GM13976 (cell line): ENCODE data around the gene TAS1R2.

Experiments
- DNase-seq: peaks from one replicate; pipeline ENCODE4 v3.0.0; 2012; ENCODE audit warnings: low spot score
- in situ Hi-C: fragments of 300-500 bp; cut with MboI; formaldehyde crosslinking; loops from one replicate; pipeline ENCODE4 v1.12.0; 2022; ENCODE audit warnings: low sequenced_read_pairs, mixed read lengths, inconsistent platforms; ENCODE audit not compliant: unreplicated experiment
- TF ChIP-seq, protein P1 (sequence below): IDR thresholded peaks from 2 replicates; pipeline ENCODE4 v1.5.1; 2012; ENCODE audit warnings: borderline replicate concordance, mild to moderate bottlenecking; ENCODE audit not compliant: insufficient read depth; ENCODE audit errors: extremely low read depth, missing control alignments, control extremely low read depth

The TAS1R2 gene

DNA sequence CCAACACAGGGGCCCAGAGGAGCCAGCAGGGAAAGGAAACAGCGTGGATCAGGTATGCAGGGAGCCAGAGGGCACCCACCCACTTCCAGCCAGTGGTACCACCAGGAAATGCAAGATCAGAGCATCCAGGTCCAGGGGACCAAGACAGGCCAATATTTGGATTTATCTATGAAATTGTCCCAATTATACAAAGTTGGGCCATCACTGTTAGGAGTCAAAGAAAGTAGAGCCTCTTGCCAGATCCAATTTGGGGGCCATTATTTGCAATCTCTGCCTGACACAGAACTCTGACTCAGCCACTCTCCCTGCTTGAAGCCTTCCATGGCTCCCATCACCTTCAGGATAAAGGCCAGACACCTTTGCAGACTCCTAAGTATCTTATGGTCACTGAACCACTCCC is 21.1 kb upstream of the TAS1R2 start:
- in situ Hi-C loops: no loop called here
- no peak for DNase-seq
- TF ChIP-seq, protein P1, sequence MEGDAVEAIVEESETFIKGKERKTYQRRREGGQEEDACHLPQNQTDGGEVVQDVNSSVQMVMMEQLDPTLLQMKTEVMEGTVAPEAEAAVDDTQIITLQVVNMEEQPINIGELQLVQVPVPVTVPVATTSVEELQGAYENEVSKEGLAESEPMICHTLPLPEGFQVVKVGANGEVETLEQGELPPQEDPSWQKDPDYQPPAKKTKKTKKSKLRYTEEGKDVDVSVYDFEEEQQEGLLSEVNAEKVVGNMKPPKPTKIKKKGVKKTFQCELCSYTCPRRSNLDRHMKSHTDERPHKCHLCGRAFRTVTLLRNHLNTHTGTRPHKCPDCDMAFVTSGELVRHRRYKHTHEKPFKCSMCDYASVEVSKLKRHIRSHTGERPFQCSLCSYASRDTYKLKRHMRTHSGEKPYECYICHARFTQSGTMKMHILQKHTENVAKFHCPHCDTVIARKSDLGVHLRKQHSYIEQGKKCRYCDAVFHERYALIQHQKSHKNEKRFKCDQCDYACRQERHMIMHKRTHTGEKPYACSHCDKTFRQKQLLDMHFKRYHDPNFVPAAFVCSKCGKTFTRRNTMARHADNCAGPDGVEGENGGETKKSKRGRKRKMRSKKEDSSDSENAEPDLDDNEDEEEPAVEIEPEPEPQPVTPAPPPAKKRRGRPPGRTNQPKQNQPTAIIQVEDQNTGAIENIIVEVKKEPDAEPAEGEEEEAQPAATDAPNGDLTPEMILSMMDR: no peak

- in situ Hi-C loops: no loop called here
- DNase-seq: no peak
- TF ChIP-seq, protein P1: no peak
Observed at GRCh38 chr1:18879791-18880309, 20.4 kb upstream of the TAS1R2 start.

- in situ Hi-C loops: no loop called here
- TF ChIP-seq, protein P1: no peak
- no peak for DNase-seq
Observed at GRCh38 chr1:18879215-18879790, 19.8 kb upstream of the TAS1R2 start.

DNA sequence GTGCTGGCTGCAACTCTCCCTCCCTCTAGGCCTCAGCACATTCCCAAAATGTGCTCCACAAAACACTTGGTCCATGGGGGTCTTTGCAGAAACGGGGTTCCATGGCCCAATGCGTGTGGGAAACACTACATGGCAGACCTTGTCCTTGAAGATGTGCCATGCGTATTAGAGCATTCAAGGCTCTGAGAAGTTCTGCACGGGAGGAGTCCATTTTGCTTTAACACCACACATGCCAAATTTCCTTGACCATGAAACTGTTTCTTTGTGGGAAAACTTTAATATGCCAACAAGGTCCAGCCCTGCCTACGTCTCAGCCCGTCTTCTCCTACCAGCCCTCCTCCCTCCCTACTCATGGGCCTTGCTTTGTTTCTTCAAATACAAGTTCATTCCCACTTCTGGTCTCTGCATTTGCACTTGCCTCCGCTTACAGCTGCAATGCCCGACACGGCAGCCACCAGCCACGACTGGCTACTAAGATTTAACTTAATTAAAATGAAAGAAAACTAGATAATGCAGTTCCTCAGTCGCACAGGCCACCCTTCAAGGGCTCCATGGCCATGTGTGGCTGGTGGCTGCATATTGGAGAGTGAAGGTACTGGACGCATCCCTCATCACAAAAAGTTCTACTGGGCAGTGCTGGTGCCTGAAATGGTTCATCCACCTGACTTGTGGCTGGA is 19.2 kb upstream of the TAS1R2 start:
- TF ChIP-seq, protein P1: no peak
- in situ Hi-C loops: no loop called here
- DNase-seq: no peak

DNA sequence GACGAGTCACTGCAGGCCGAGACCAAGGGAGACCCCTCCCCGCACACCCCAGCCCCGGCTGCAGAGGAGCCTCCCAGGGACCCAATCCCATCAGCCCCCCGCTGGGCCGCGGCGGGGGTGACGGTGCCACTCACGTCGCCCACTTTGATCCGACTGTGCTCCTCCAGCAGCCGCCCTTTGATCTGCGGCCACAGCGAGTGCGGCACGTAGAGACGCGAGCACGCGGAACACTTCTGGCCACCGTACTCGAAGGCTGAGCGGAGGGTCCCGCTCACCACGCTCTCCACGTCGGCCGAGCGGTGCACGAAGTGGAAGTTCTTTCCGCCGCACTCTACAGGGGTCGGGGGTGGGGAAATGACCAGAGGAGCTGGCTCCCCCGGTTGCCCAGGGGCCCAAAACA is 17.8 kb upstream of the TAS1R2 start:
- no peak for DNase-seq
- TF ChIP-seq, protein P1: no peak
- in situ Hi-C loops: no loop called here

DNA sequence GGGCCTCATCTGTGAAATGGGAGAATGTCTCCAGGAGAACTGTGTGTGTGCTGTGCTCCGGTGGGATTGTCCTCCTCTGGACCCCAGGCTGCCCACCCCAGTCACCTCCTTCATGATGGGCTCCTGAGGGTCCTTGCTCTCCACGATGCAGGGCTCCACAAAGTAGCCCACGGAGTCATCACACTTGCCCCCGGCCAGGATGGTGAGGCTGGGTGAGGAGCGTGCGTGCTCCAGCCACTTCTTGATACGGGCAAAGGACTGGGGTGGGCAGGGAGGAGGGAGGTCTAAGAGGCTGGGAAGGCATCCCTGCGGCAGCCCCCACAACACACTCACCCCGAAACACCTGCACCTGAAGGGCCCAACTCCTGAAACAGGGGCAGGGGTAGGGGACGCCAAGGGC is 16.8 kb upstream of the TAS1R2 start:
- in situ Hi-C loops: no loop called here
- DNase-seq: no peak
- TF ChIP-seq, protein P1: no peak
